Measurements from ENCODE around the gene TCF4.

Gene TCF4

GRCh38 chr18:55324166-55324565, 263.8 kb downstream of the TCF4 start:
- no peak for DNase-seq (ENCODE audit: low spot score)

- DNase-seq (ENCODE audit: low spot score), result peak; percentile 17
Measured at GRCh38 chr18:55323051-55323994, 264.7 kb downstream of the TCF4 start.

- peak; percentile 97 for DNase-seq (ENCODE audit: low spot score)
Measured at GRCh38 chr18:55322178-55322735, 265.7 kb downstream of the TCF4 start.

DNA sequence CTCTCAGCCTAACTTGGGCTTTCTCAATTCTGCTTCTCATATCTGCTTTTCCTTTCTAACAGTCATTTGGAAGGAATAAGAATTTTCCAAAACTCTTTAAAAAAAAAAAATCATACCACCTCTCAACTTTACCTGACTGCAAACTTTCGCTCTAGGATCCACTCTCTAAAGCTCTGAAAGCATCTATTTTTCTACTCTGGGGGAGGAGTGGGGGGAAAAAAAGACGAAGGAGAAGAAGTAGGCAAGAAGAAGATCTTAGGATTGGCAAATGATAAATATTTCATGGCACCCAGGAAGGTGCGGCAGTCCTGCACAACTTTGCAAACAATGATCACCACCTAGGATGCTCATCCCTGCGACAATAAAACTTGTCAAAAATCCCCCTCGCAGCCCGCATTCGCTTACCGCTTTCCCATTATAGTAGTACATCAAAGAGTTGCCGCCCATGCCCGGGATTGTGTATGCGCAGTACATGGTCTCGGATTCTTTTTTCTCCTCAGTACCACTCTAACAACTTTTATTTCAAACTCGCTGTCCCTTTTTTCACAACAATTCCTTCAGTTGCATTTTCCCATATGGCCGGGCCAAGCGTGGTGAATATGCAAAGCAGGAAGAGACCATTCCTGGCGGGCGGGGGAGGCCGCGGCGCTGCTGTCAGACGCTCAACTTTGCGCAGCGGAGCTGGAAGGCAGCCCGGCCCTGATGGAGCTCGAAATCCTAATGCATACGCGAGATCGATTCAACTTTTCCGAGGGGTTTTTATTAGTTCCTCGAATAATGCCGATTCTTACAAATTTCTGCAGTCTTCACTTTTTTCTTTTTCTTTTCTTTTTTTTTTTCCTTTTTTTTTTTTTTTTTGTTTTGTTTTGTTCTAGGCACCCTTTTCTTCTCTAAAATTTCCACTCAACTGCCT, 266.5 kb downstream of the TCF4 start:
- DNase-seq (ENCODE audit: low spot score), result peak; percentile 87

DNA sequence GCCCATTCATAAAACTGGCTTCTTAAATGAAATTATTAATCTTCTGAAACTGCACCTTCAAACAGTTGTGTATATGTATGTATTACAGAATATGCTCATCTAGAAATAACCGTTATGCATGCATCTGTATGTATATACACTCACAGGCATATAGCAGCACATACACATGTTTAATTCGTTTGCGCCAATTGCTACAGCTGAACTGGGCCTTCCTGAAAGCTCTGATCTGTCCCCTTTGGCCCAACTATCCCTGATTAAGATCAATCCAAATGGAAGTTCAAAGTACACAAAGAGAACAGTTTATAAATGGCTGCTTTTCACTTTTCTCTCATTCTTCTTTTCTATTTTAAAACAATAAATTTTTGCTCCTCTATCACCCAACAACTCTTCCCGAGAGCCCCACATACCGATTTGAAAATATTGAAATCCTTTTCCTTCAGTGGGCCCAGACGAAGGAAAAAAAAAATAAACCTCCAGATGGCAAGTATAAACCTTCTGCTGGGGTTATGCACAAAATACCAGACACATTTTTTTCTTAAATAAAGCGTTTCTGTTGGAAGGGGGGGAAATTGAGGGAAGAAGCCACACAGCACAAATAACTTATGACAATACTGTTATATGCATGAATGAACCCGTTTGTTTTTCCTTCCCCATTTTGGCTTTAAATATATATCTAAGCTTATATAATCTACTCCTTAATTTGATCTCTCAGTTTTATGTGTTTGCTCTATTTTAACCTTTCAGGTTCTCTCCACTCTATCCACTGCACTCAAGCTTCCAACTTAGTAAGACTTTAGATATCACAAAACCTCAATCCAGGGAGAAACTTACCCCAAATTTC, 267.3 kb downstream of the TCF4 start:
- peak; percentile 47 for DNase-seq (ENCODE audit: low spot score)

- no peak for DNase-seq (ENCODE audit: low spot score)
Measured at GRCh38 chr18:55319459-55320193, 268.4 kb downstream of the TCF4 start.

- DNase-seq (ENCODE audit: low spot score), result no peak
Measured at GRCh38 chr18:55318951-55319441, 269.0 kb downstream of the TCF4 start.

- no peak for DNase-seq (ENCODE audit: low spot score)
Measured at GRCh38 chr18:55317864-55318263, 270.1 kb downstream of the TCF4 start.

DNA sequence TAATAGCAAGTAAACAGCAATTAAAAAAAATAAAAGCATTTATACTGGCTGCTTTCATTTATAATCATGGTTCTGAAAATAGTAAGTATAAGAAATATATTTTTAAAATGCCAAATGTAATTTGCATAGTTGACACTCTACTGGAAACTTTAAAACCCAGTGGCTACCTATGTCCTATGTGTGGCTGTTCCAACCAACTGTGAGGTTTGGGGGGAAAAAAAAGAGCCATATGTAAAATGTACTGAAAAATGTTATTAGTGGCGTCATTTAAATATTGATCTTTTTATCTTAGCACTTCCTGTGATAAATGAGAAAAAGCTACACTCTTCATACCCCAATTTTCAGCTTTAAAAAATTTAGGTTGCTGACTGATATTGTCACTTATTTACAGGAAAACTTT, 270.7 kb downstream of the TCF4 start:
- no peak for DNase-seq (ENCODE audit: low spot score)

DNA sequence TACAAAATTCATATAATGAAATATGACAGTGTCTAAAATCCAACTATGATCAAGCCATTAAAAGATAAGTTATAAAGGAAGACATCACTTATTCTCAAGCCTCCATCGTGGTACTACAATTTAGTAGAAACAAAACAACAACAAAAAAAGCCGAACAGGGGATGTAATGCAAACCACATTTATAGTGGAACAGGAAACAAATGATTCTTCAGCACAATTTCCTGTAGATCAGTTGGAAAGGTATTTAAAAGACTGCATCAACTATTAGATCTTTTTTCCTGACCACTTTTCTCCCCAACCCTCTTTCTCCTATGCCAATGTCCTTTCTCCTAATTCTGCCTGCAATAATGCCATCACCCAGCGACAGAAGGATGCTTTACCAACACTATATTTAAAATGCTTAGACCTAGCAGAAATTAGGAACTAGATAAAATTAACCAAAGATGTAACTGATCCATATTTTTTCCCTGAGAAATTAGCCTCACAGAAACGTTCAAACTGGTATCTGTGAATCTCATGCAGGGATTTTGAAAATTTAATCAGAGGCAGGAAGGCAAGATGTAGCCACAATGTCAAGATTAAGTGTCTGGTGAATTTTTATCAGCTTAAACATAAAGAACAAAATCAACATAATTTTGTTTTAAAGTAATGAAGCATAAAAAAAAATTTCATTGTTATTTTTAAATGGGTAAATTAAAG, 271.4 kb downstream of the TCF4 start:
- DNase-seq (ENCODE audit: low spot score), result no peak

- DNase-seq (ENCODE audit: low spot score), result peak; percentile 32
Measured at GRCh38 chr18:55314615-55315237, 273.3 kb downstream of the TCF4 start.

GRCh38 chr18:55314031-55314430, 274.0 kb downstream of the TCF4 start:
- no peak for DNase-seq (ENCODE audit: low spot score)

DNA sequence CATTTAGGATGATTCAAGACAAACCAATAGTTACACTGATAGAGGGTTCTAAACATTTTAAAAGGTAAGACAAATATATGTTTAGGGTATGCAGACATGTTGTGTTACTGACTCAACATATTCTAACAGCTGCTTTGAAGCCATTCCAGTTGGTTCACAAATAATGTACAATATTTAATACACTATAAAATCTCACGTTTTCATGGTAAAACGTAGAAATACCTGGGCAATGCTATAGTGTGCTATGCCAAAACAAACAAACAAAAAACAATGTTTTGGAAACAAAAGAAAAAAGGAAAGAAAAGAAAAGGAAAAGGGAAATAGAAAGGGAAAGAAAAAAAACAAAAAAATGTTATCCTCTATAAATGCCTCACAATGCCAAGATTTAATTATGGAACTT, 277.1 kb downstream of the TCF4 start:
- DNase-seq (ENCODE audit: low spot score), result no peak

GRCh38 chr18:55310044-55310676, 277.8 kb downstream of the TCF4 start:
- no peak for DNase-seq (ENCODE audit: low spot score)

GRCh38 chr18:55309249-55309648, 278.7 kb downstream of the TCF4 start:
- DNase-seq (ENCODE audit: low spot score), result no peak

GRCh38 chr18:55307505-55307904, 280.5 kb downstream of the TCF4 start:
- DNase-seq (ENCODE audit: low spot score), result no peak

GRCh38 chr18:55306359-55307024, 281.5 kb downstream of the TCF4 start:
- no peak for DNase-seq (ENCODE audit: low spot score)

Measured in SK-N-DZ (cell line).